H1 (cell line): ENCODE results near the gene ST8SIA5. TPM values are rescaled to one million over a fixed set of nuclear protein-coding genes. Genes with fewer than 3 reads are reported as not detected.

Experiments used
- CTCF ChIA-PET: fragments of 300-600 bp; sonication (Branson Sonifier 250); formaldehyde crosslinking; loops from one replicate; lab custom pipeline; 2021; ENCODE audit not compliant: partially characterized antibody; lab: Charles Lee
- POLR2A ChIA-PET: fragments of 300-600 bp; sonication (Branson Sonifier 250); formaldehyde crosslinking; loops from one replicate; lab custom pipeline; 2021; ENCODE audit warnings: inconsistent platforms; ENCODE audit not compliant: partially characterized antibody; lab: Charles Lee
- DNase-seq, 2 experiments: peaks; one replicate each; pipeline versions ENCODE4 v3.0.0 to v3.0.0-alpha.2; 2010 to 2022; ENCODE audit warnings: low spot score in 2 of 2, low read depth in 1 of 2, mixed read lengths in 1 of 2
- FAIRE-seq: peaks from 2 replicates; lab custom pipeline; 2011; peaks lifted over from hg19 to GRCh38; lab: Jason Lieb, UNC
- H2AFZ ChIP-seq: 2 replicates; pipeline ENCODE4 v1.8.1; 2012; ENCODE audit warnings: low read length, inconsistent platforms
- H2AK5ac ChIP-seq: 2 replicates; pipeline ENCODE4 v1.6.1; 2013; ENCODE audit warnings: low read depth, low read length
- H2BK120ac ChIP-seq: replicated peaks from 2 replicates; pipeline ENCODE3; 2013; ENCODE audit warnings: low read depth, low read length, inconsistent platforms
- H2BK12ac ChIP-seq: 2 replicates; pipeline ENCODE4 v1.6.1; 2013; ENCODE audit warnings: low read depth, low read length
- H2BK15ac ChIP-seq: 2 replicates; pipeline ENCODE4 v1.6.1; 2013; ENCODE audit warnings: low read length
- H2BK20ac ChIP-seq: 2 replicates; pipeline ENCODE4 v1.6.1; 2013; ENCODE audit warnings: low read length
- H2BK5ac ChIP-seq: 2 replicates; pipeline ENCODE4 v1.6.1; 2013; ENCODE audit warnings: low read depth, low read length
- H3K14ac ChIP-seq: 2 replicates; pipeline ENCODE4 v1.6.1; 2013; ENCODE audit warnings: inconsistent platforms; ENCODE audit not compliant: insufficient read length
- H3K18ac ChIP-seq: 2 replicates; pipeline ENCODE4 v1.6.1; 2013; ENCODE audit warnings: low read length; ENCODE audit errors: extremely low read depth
- H3K23ac ChIP-seq: 2 replicates; pipeline ENCODE4 v1.6.1; 2013; ENCODE audit warnings: inconsistent platforms; ENCODE audit not compliant: insufficient read length
- H3K23me2 ChIP-seq: 2 replicates; pipeline ENCODE4 v1.6.1; 2013; ENCODE audit warnings: low read depth, low read length
- H3K27ac ChIP-seq: 2 replicates; pipeline ENCODE4 v1.6.1; 2011; ENCODE audit warnings: low read depth, low read length, inconsistent platforms
- H3K27me3 ChIP-seq, 4 experiments: replicated peaks in 1 of 4; 1 replicate in 1 of 4; 2 replicates in 3 of 4; pipeline versions ENCODE4 v1.6.1 to v1.8.1; 2011 to 2013; ENCODE audit warnings: low read length in 3 of 4, mild to moderate bottlenecking in 3 of 4, inconsistent platforms in 2 of 4, mixed read lengths in 2 of 4, moderate library complexity in 1 of 4; ENCODE audit not compliant: control insufficient read depth in 3 of 4, insufficient read depth in 3 of 4; ENCODE audit errors: extremely low read depth in 1 of 4
- H3K36me3 ChIP-seq, 4 experiments: 2 replicates each; pipeline versions ENCODE4 v1.6.1 to v1.8.1; 2011 to 2013; ENCODE audit warnings: mild to moderate bottlenecking in 4 of 4, low read length in 3 of 4, moderate library complexity in 2 of 4, control low read depth in 1 of 4, inconsistent platforms in 1 of 4; ENCODE audit not compliant: insufficient read depth in 4 of 4, control insufficient read depth in 2 of 4
- H3K4ac ChIP-seq: replicated peaks from 2 replicates; pipeline ENCODE3; 2013; ENCODE audit warnings: low read length, low read depth, mixed read lengths, inconsistent platforms; ENCODE audit not compliant: insufficient read length
- H3K4me1 ChIP-seq, 4 experiments: replicated peaks in 1 of 4; 1 replicate in 1 of 4; 2 replicates in 3 of 4; pipeline versions ENCODE4 v1.6.1 to v1.8.1; 2011 to 2013; ENCODE audit warnings: low read length in 3 of 4, inconsistent platforms in 2 of 4, mixed read lengths in 1 of 4; ENCODE audit not compliant: insufficient read depth in 4 of 4, control insufficient read depth in 3 of 4
- H3K4me2 ChIP-seq, 2 experiments: 2 replicates each; pipeline versions ENCODE4 v1.6.1 to v1.8.1; 2011 to 2013; ENCODE audit warnings: low read depth in 2 of 2, low read length in 2 of 2, control low read depth in 1 of 2, inconsistent platforms in 1 of 2, mild to moderate bottlenecking in 1 of 2; ENCODE audit not compliant: insufficient read depth in 1 of 2
- H3K4me3 ChIP-seq, 4 experiments: fragments of 200-600, 300-600 bp in 1 of 4; sonication (generic), shearing (Covaris generic), sonication (Bioruptor Twin) in 1 of 4; 2 replicates each; pipeline versions ENCODE4 v1.5.1 to v1.8.1; 2011 to 2016; ENCODE audit warnings: low read length in 4 of 4, low read depth in 3 of 4, control low read depth in 2 of 4, inconsistent platforms in 2 of 4, mild to moderate bottlenecking in 2 of 4, mixed read lengths in 1 of 4, moderate library complexity in 1 of 4; ENCODE audit not compliant: insufficient read depth in 2 of 4; ENCODE audit errors: extremely low read depth in 1 of 4
- H3K56ac ChIP-seq: replicated peaks from 2 replicates; pipeline ENCODE3; 2013; ENCODE audit warnings: low read depth, mild to moderate bottlenecking, mixed read lengths, low read length, inconsistent platforms; ENCODE audit not compliant: insufficient read length
- H3K79me1 ChIP-seq: 2 replicates; pipeline ENCODE4 v1.6.1; 2013; ENCODE audit warnings: low read depth, low read length, control low read depth
- H3K79me2 ChIP-seq, 2 experiments: 2 replicates each; pipeline versions ENCODE4 v1.6.1 to v1.8.1; 2012 to 2013; ENCODE audit warnings: low read length in 2 of 2, mild to moderate bottlenecking in 2 of 2, inconsistent platforms in 1 of 2; ENCODE audit not compliant: insufficient read depth in 2 of 2, control insufficient read depth in 1 of 2
- H3K9ac ChIP-seq, 4 experiments: replicated peaks in 1 of 4; 1 replicate in 1 of 4; 2 replicates in 3 of 4; pipeline versions ENCODE4 v1.6.1 to v1.8.1; 2011 to 2013; ENCODE audit warnings: low read depth in 3 of 4, low read length in 3 of 4, control low read depth in 2 of 4, mild to moderate bottlenecking in 2 of 4, moderate library complexity in 2 of 4, inconsistent platforms in 1 of 4; ENCODE audit errors: extremely low read depth in 1 of 4
- H3K9me3 ChIP-seq, 2 experiments: 2 replicates each; pipeline versions ENCODE4 v1.6.1 to v1.8.1; 2012 to 2013; ENCODE audit warnings: mild to moderate bottlenecking in 2 of 2, moderate library complexity in 2 of 2, control low read depth in 1 of 2, inconsistent platforms in 1 of 2, low read depth in 1 of 2, low read length in 1 of 2, mixed read lengths in 1 of 2; ENCODE audit not compliant: insufficient read depth in 2 of 2
- H4K20me1 ChIP-seq, 2 experiments: replicated peaks in 1 of 2; 2 replicates each; pipeline versions ENCODE3 to v1.8.1; 2011 to 2013; ENCODE audit warnings: inconsistent platforms in 2 of 2, low read length in 2 of 2, mild to moderate bottlenecking in 1 of 2; ENCODE audit not compliant: insufficient read depth in 2 of 2, control insufficient read depth in 1 of 2
- H4K5ac ChIP-seq: 2 replicates; pipeline ENCODE4 v1.6.1; 2013; ENCODE audit warnings: low read length, low read depth, mixed read lengths, inconsistent platforms; ENCODE audit not compliant: insufficient read length
- H4K8ac ChIP-seq: 2 replicates; pipeline ENCODE4 v1.8.0; 2013; ENCODE audit warnings: mild to moderate bottlenecking, moderate library complexity, low read length, inconsistent platforms; ENCODE audit not compliant: insufficient read depth; ENCODE audit errors: extremely low read depth
- H4K91ac ChIP-seq: replicated peaks from 2 replicates; pipeline ENCODE3; 2013; ENCODE audit warnings: low read length, mixed read lengths, inconsistent platforms; ENCODE audit not compliant: insufficient read length
- RAD21 ChIP-seq, 2 experiments: IDR thresholded peaks in 1 of 2; conservative IDR thresholded peaks in 1 of 2; 2 replicates each; pipeline ENCODE4 v1.6.1; 2011; ENCODE audit warnings: low read depth in 2 of 2, low read length in 2 of 2, improper control_type of control experiment in 1 of 2, inconsistent platforms in 1 of 2, mild to moderate bottlenecking in 1 of 2, moderate library complexity in 1 of 2
- YY1 ChIP-seq: IDR thresholded peaks from 2 replicates; pipeline ENCODE4 v1.6.1; 2011; ENCODE audit warnings: low read depth, mild to moderate bottlenecking, low read length
- WGBS, 2 experiments: shearing (Covaris generic) in 1 of 2; methylation state at CpG; one replicate each; pipeline versions ENCODE4 v1.1.6 to v1.1.7; 2013 to 2015; ENCODE audit warnings: low lambda C conversion rate in 2 of 2, mixed read lengths in 2 of 2, inconsistent platforms in 1 of 2, low coverage in 1 of 2, missing lambda C conversion rate in 1 of 2; ENCODE audit not compliant: insufficient replicate concordance in 2 of 2, insufficient coverage in 1 of 2, insufficient read length in 1 of 2; ENCODE audit errors: extremely low coverage in 1 of 2, missing lambda C conversion rate in 1 of 2; 5-methylcytosine and 5-hydroxymethylcytosine counted together
- polyA plus RNA-seq, 7 experiments: library from polyadenylated mRNA; depleted of rRNA in 3 of 7; stranded (reverse) in 5 of 7; unstranded in 2 of 7; fragments of >200 nt in 5 of 7; fragments of 200-250 nt in 2 of 7; gene quantifications; 1 replicate in 5 of 7; 2 replicates in 1 of 7; 4 replicates in 1 of 7; pipeline versions ENCODE4 v1.2.1 to v1.2.3, GENCODE V29; 2011 to 2013; ENCODE audit warnings: missing spikeins in 2 of 7, mixed read lengths in 2 of 7
- total RNA-seq: library from RNA; stranded (reverse); fragmentation: NEBNext Ultra II Directional; extraction: Animal tissue kit (Norgen Biotek cat#: 25700); gene quantifications from 2 replicates; pipeline ENCODE4 v1.2.1, GENCODE V29; 2021

Gene ST8SIA5
- total and polyA plus RNA-seq, 2 of the 8 experiments (the other 6 are each of a cell fraction or from before 2014, with no cell fraction given): 2.4 to 6.3 TPM

GRCh38 chr18:46770708-46771107 lies 13.9 kb upstream of the ST8SIA5 start:
- ChIA-PET CTCF (interaction anchor here (1.2 to 1.9 kb wide), 2 partner anchors 16 to 23 kb away, joined by 3 to 7 read pairs; no protein-coding TSS in a partner anchor), POLR2A (no interaction called here)
- no peak for TF ChIP-seq RAD21 (IDR thresholded peaks at IDR 0.05 in 1 of 2, conservative IDR thresholded peaks at IDR 0.05 in 1 of 2; ENCODE audit: low read depth in 2 of 2, low read length in 2 of 2)
- TF ChIP-seq YY1: peak; percentile 68; the same call in 1 of the 2 replicates
- Histone ChIP-seq H3K14ac (no peak overlapping the region), H3K4me2 (no peak overlapping the region), H4K20me1 (no peaks in the 10 kb centered on the region), H4K91ac (no peak overlapping the region), H2BK20ac (no peak overlapping the region), H4K5ac (no peak overlapping the region), H3K18ac (no peak overlapping the region), H3K4me3 (no peak overlapping the region), H3K9ac (no peak overlapping the region), H3K56ac (no peak overlapping the region), H2BK5ac (no peak overlapping the region), H2AK5ac (peak overlapping the region; percentile 60; the same call in 1 of the 2 replicates), H3K9me3 (no peaks in the 10 kb centered on the region), H2BK120ac (no peak overlapping the region), H2BK12ac (no peak overlapping the region; the same call in 1 of the 2 replicates), H3K27me3 (no peaks in the 10 kb centered on the region), H3K23me2 (no peaks in the 10 kb centered on the region; the same call in 1 of the 2 replicates), H3K79me2 (no peaks in the 10 kb centered on the region), H3K36me3 (no peaks in the 10 kb centered on the region), H2AFZ (no peak overlapping the region), H3K27ac (no peak overlapping the region), H3K79me1 (no peaks in the 10 kb centered on the region), H3K23ac (no peak overlapping the region), H4K8ac (no peak overlapping the region), H3K4ac (no peak overlapping the region), H2BK15ac (no peak overlapping the region), H3K4me1 (peaks cover 5 to 17% (median 12%) of the 10 kb centered on the region in 4 experiments)
- FAIRE-seq (no peak), DNase-seq (no peak)
- WGBS, 2 experiments: 95% methylated on average over 2 of the region's 2 CpGs; no CpG with 5 or more reads in 1 of the 2 experiments
